HCT116 (cell line): ENCODE data around the gene CUX1. TPM values are rescaled to one million over a fixed set of nuclear protein-coding genes. Genes with fewer than 3 reads are reported as not detected.

ENCODE experiments used
- ATAC-seq: fragments of 200-7000 bp; cut with Tn5 transposase; 2 replicates; pipeline ENCODE4 v1.9.1; 2020; ENCODE audit warnings: mild to moderate bottlenecking, moderate library complexity
- BruUV-seq: library from RNA; stranded (reverse); fragments of 400-500 nt; replicated peaks from 2 replicates; lab custom pipeline; 2021; lab: Mats Ljungman, UMichigan
- CTCF ChIA-PET: fragments of 300-600 bp; sonication (Branson Sonifier 250); formaldehyde crosslinking; loops from one replicate; lab custom pipeline; 2021; ENCODE audit warnings: antibody characterized with exemption; lab: Charles Lee
- POLR2A ChIA-PET: fragments of 300-600, 350-600 bp; sonication (Branson Sonifier 250); formaldehyde crosslinking; loops from one replicate; lab custom pipeline; 2021; ENCODE audit warnings: antibody characterized with exemption; lab: Charles Lee
- RAD21 ChIA-PET, 2 experiments: fragments of 300-600 bp; sonication (Branson Sonifier 250); formaldehyde crosslinking; loops; one replicate each; lab custom pipeline; 2023; ENCODE audit warnings: low total read pairs in 2 of 2; ENCODE audit not compliant: uncharacterized antibody in 2 of 2, unreplicated experiment in 2 of 2, low non-redundant PET in 1 of 2; lab: Charles Lee
- DNase-seq: peaks from one replicate; pipeline ENCODE4 v3.0.0-alpha.2; 2010; ENCODE audit warnings: low read depth, low spot score
- H2AFZ ChIP-seq: fragments of 200-600 bp; shearing (Covaris generic), sonication (generic); 2 replicates; pipeline ENCODE4 v1.6.1; 2017; ENCODE audit warnings: low read depth, mixed run types, mixed read lengths, antibody characterized with exemption, low read length; ENCODE audit not compliant: poor library complexity, severe bottlenecking
- H3K27ac ChIP-seq: 2 replicates; pipeline ENCODE4 v1.5.1; 2012; ENCODE audit warnings: low read depth, low read length
- H3K27me3 ChIP-seq: fragments of 200-600 bp; sonication (generic); 2 replicates; pipeline ENCODE4 v1.6.1; 2016; ENCODE audit warnings: mixed run types, low read length, mixed read lengths; ENCODE audit not compliant: insufficient read depth
- H3K36me3 ChIP-seq, 2 experiments: fragments of 200-500 bp in 1 of 2; fragments of 200-600 bp in 1 of 2; sonication (Bioruptor generic) in 1 of 2; sonication (generic) in 1 of 2; 2 replicates each; pipeline versions ENCODE4 v1.5.1 to v1.6.1; 2014 to 2016; ENCODE audit warnings: low read length in 2 of 2, inconsistent platforms in 1 of 2, mixed read lengths in 1 of 2, mixed run types in 1 of 2; ENCODE audit not compliant: insufficient read depth in 2 of 2, control insufficient read depth in 1 of 2
- H3K4me1 ChIP-seq, 2 experiments: fragments of 200-600 bp in 1 of 2; sonication (generic) in 1 of 2; 2 replicates each; pipeline versions ENCODE4 v1.5.1 to v1.6.1; 2012 to 2017; ENCODE audit warnings: low read length in 2 of 2, inconsistent platforms in 1 of 2, mild to moderate bottlenecking in 1 of 2, mixed read lengths in 1 of 2, mixed run types in 1 of 2, moderate library complexity in 1 of 2; ENCODE audit not compliant: insufficient read depth in 2 of 2, control insufficient read depth in 1 of 2
- H3K4me2 ChIP-seq: fragments of 200-600 bp; sonication (generic); 2 replicates; pipeline ENCODE4 v1.6.1; 2017; ENCODE audit warnings: mixed run types, low read length, mixed read lengths
- H3K4me3 ChIP-seq, 2 experiments: fragments of 200-600 bp in 1 of 2; sonication (generic) in 1 of 2; replicated peaks in 1 of 2; 2 replicates each; pipeline ENCODE4 v1.5.1; 2011 to 2016; ENCODE audit warnings: low read length in 2 of 2, control low read depth in 1 of 2, low read depth in 1 of 2, mild to moderate bottlenecking in 1 of 2, mixed read lengths in 1 of 2, mixed run types in 1 of 2
- H3K79me2 ChIP-seq: fragments of 200-600 bp; sonication (generic); 2 replicates; pipeline ENCODE4 v1.6.1; 2017; ENCODE audit warnings: mild to moderate bottlenecking, mixed run types, low read length, moderate library complexity, mixed read lengths; ENCODE audit not compliant: insufficient read depth
- H3K9ac ChIP-seq: fragments of 200-600 bp; sonication (generic); 2 replicates; pipeline ENCODE4 v1.6.1; 2016; ENCODE audit warnings: low read length, mixed read lengths
- H3K9me2 ChIP-seq: fragments of 200-600 bp; sonication (generic), shearing (Covaris generic); 2 replicates; pipeline ENCODE4 v1.6.1; 2017; ENCODE audit warnings: mixed run types, mild to moderate bottlenecking, moderate library complexity; ENCODE audit not compliant: insufficient read depth
- H3K9me3 ChIP-seq, 2 experiments: fragments of 200-500 bp in 1 of 2; fragments of 200-600 bp in 1 of 2; sonication (Bioruptor generic) in 1 of 2; sonication (generic) in 1 of 2; 2 replicates each; pipeline ENCODE4 v1.6.1; 2014 to 2017; ENCODE audit warnings: low read length in 2 of 2, mixed read lengths in 2 of 2, inconsistent platforms in 1 of 2, low read depth in 1 of 2, mild to moderate bottlenecking in 1 of 2, mixed run types in 1 of 2, moderate library complexity in 1 of 2; ENCODE audit not compliant: control insufficient read depth in 1 of 2, insufficient read depth in 1 of 2
- H4K20me1 ChIP-seq: fragments of 200-600 bp; sonication (generic), shearing (Covaris generic); 2 replicates; pipeline ENCODE4 v1.6.1; 2017; ENCODE audit warnings: mixed run types, mild to moderate bottlenecking, moderate library complexity; ENCODE audit not compliant: insufficient read depth
- CTCF ChIP-seq, 3 experiments: fragments of 200-600 bp in 1 of 3; sonication (generic) in 1 of 3; IDR thresholded peaks in 2 of 3; conservative IDR thresholded peaks in 1 of 3; 2 replicates each; pipeline ENCODE4 v1.5.1; 2012 to 2017; ENCODE audit warnings: low read depth in 2 of 3, low read length in 2 of 3, antibody characterized with exemption in 1 of 3, borderline replicate concordance in 1 of 3, control low read depth in 1 of 3, mild to moderate bottlenecking in 1 of 3, mixed read lengths in 1 of 3, mixed run types in 1 of 3, moderate library complexity in 1 of 3; ENCODE audit not compliant: insufficient read depth in 1 of 3
- FOSL1 ChIP-seq: IDR thresholded peaks from 2 replicates; pipeline ENCODE4 v1.6.1; 2012; ENCODE audit warnings: low read depth
- intact Hi-C: fragments of 100-400 bp; cut with micrococcal nuclease; formaldehyde crosslinking; loops from 2 replicates; pipeline ENCODE4 v1.10.0; 2022
- total RNA-seq: library from RNA; stranded (reverse); gene quantifications from one replicate; pipeline ENCODE4 v1.2.1, GENCODE V29; 2021; ENCODE audit not compliant: unreplicated experiment
- TF ChIP-seq, protein P1 (sequence below): IDR thresholded peaks from 2 replicates; pipeline ENCODE4 v1.6.1; 2011; ENCODE audit warnings: mild to moderate bottlenecking, low read length, moderate library complexity; ENCODE audit not compliant: insufficient replicate concordance; ENCODE audit errors: extremely low read depth

Gene CUX1
- total RNA-seq, 1 experiment from 2014 or later: 68.9 TPM

GRCh38 chr7:101812595-101812994 is 4.8 kb upstream of the CUX1 start:
- H3K79me2 ChIP-seq: peaks cover 8% of the 10 kb centered on the region
- no peak for ATAC-seq
- H3K4me1 ChIP-seq: peaks cover 15 to 38% of the 10 kb centered on the region in 2 experiments
- intact Hi-C loops: loop anchor here (10.0 kb wide), 1 partner anchor 322 kb away; no protein-coding TSS in a partner anchor
- no peak overlapping the region for H3K27ac ChIP-seq
- H3K9me3 ChIP-seq: no peaks in the 10 kb centered on the region
- H2AFZ ChIP-seq: no peak overlapping the region
- no peaks in the 10 kb centered on the region for H4K20me1 ChIP-seq
- no peak overlapping the region for H3K9ac ChIP-seq
- no peaks in the 10 kb centered on the region for H3K36me3 ChIP-seq
- no peaks in the 10 kb centered on the region for H3K27me3 ChIP-seq
- POLR2A ChIA-PET: interaction anchor here (0.7 kb wide), 1 partner anchor 68 kb away, joined by 3 read pairs; no protein-coding TSS in a partner anchor
- no peak overlapping the region for H3K4me3 ChIP-seq
- CTCF ChIA-PET: interaction anchor here (0.7 to 1.2 kb wide), 2 partner anchors 13 to 210 kb away, joined by 3 to 4 read pairs; no protein-coding TSS in a partner anchor
- H3K9me2 ChIP-seq: no peaks in the 10 kb centered on the region
- no peak overlapping the region; the same call in 1 of the 2 replicates for H3K4me2 ChIP-seq
- RAD21 ChIA-PET: interaction anchor here in 1 of 2 experiments (0.6 kb wide), 1 partner anchor 68 kb away, joined by 3 read pairs; no protein-coding TSS in a partner anchor
- no peak for DNase-seq
- no TSS peak for BruUV-seq
- TF ChIP-seq FOSL1 (no peak), CTCF (IDR thresholded peaks at IDR 0.05 in 2 of 3, conservative IDR thresholded peaks at IDR 0.05 in 1 of 3; ENCODE audit: borderline replicate concordance in 1 of 3, insufficient read depth in 1 of 3, low read depth in 2 of 3, low read length in 2 of 3) (peak in 1 of 3 experiments; percentile 26; a peak in 1 of 6 replicates)
- TF ChIP-seq, protein P1, sequence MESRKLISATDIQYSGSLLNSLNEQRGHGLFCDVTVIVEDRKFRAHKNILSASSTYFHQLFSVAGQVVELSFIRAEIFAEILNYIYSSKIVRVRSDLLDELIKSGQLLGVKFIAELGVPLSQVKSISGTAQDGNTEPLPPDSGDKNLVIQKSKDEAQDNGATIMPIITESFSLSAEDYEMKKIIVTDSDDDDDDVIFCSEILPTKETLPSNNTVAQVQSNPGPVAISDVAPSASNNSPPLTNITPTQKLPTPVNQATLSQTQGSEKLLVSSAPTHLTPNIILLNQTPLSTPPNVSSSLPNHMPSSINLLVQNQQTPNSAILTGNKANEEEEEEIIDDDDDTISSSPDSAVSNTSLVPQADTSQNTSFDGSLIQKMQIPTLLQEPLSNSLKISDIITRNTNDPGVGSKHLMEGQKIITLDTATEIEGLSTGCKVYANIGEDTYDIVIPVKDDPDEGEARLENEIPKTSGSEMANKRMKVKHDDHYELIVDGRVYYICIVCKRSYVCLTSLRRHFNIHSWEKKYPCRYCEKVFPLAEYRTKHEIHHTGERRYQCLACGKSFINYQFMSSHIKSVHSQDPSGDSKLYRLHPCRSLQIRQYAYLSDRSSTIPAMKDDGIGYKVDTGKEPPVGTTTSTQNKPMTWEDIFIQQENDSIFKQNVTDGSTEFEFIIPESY: no peak
